HUES48 (cell line): Measurements from ENCODE around the gene SCCPDH.

Experiments used
- H3K27ac ChIP-seq: one replicate; pipeline ENCODE4 v1.7.0; 2013; ENCODE audit warnings: low read depth, low read length, inconsistent platforms
- H3K27me3 ChIP-seq: 2 replicates; pipeline ENCODE4 v1.6.1; 2013; ENCODE audit warnings: mild to moderate bottlenecking, low read length; ENCODE audit not compliant: control insufficient read depth, insufficient read depth
- H3K36me3 ChIP-seq: 2 replicates; pipeline ENCODE4 v1.6.1; 2013; ENCODE audit warnings: low read length; ENCODE audit not compliant: control insufficient read depth, insufficient read depth
- H3K4me1 ChIP-seq: 2 replicates; pipeline ENCODE4 v1.6.1; 2013; ENCODE audit warnings: mild to moderate bottlenecking, low read length; ENCODE audit not compliant: control insufficient read depth, insufficient read depth
- H3K4me3 ChIP-seq: 2 replicates; pipeline ENCODE4 v1.5.1; 2013; ENCODE audit warnings: mild to moderate bottlenecking, low read depth, low read length
- H3K9ac ChIP-seq: 2 replicates; pipeline ENCODE4 v1.6.1; 2013; ENCODE audit warnings: mild to moderate bottlenecking, low read depth, low read length, moderate library complexity
- H3K9me3 ChIP-seq: 2 replicates; pipeline ENCODE4 v1.6.1; 2013; ENCODE audit warnings: low read length; ENCODE audit not compliant: control insufficient read depth, insufficient read depth

SCCPDH gene

GRCh38 chr1:246750752-246751151, 26.5 kb downstream of the SCCPDH start:
- Histone ChIP-seq H3K36me3 (no peaks in the 10 kb centered on the region), H3K9ac (no peak overlapping the region), H3K9me3 (no peaks in the 10 kb centered on the region), H3K27me3 (no peaks in the 10 kb centered on the region), H3K4me1 (no peaks in the 10 kb centered on the region), H3K27ac (no peak overlapping the region), H3K4me3 (no peak overlapping the region)

- no peaks in the 10 kb centered on the region for H3K27me3 ChIP-seq
- H3K4me3 ChIP-seq = no peak overlapping the region
- no peaks in the 10 kb centered on the region for H3K4me1 ChIP-seq
- H3K9me3 ChIP-seq = no peaks in the 10 kb centered on the region
- H3K27ac ChIP-seq = no peak overlapping the region
- H3K9ac ChIP-seq = no peak overlapping the region
- no peaks in the 10 kb centered on the region for H3K36me3 ChIP-seq
Observed at GRCh38 chr1:246753670-246754535, 29.7 kb downstream of the SCCPDH start.

GRCh38 chr1:246755419-246755818, 31.2 kb downstream of the SCCPDH start:
- Histone ChIP-seq H3K36me3 (peaks cover 8% of the 10 kb centered on the region), H3K9ac (no peak overlapping the region), H3K27ac (no peak overlapping the region), H3K4me3 (no peak overlapping the region), H3K27me3 (no peaks in the 10 kb centered on the region), H3K9me3 (no peaks in the 10 kb centered on the region), H3K4me1 (no peaks in the 10 kb centered on the region)

- Histone ChIP-seq H3K27ac (no peak overlapping the region), H3K4me1 (no peaks in the 10 kb centered on the region), H3K36me3 (peaks cover 27% of the 10 kb centered on the region)
Observed at GRCh38 chr1:246760422-246761347, 36.5 kb downstream of the SCCPDH start.

GRCh38 chr1:246761396-246761795, 37.2 kb downstream of the SCCPDH start:
- Histone ChIP-seq H3K36me3 (peaks cover 30% of the 10 kb centered on the region), H3K9ac (no peak overlapping the region), H3K27me3 (no peaks in the 10 kb centered on the region), H3K4me1 (no peaks in the 10 kb centered on the region), H3K27ac (no peak overlapping the region), H3K4me3 (no peak overlapping the region), H3K9me3 (no peaks in the 10 kb centered on the region)

More at GRCh38 chr1:246760422-246761347, 36.5 kb downstream of the SCCPDH start:
- no peaks in the 10 kb centered on the region for H3K27me3 ChIP-seq
- H3K4me3 ChIP-seq = no peak overlapping the region
- no peaks in the 10 kb centered on the region for H3K9me3 ChIP-seq
- no peak overlapping the region for H3K9ac ChIP-seq

- H3K27me3 ChIP-seq = no peaks in the 10 kb centered on the region
- H3K36me3 ChIP-seq = peaks cover 28% of the 10 kb centered on the region
- H3K4me3 ChIP-seq = no peak overlapping the region
- no peaks in the 10 kb centered on the region for H3K9me3 ChIP-seq
- H3K27ac ChIP-seq = no peak overlapping the region
- peaks cover 5% of the 10 kb centered on the region; the same call in 1 of the 2 replicates for H3K4me1 ChIP-seq
- no peak overlapping the region for H3K9ac ChIP-seq
Observed at GRCh38 chr1:246765521-246765920, 41.3 kb downstream of the SCCPDH start.

- H3K9me3 ChIP-seq = no peaks in the 10 kb centered on the region
- H3K9ac ChIP-seq = no peak overlapping the region
- H3K4me1 ChIP-seq = peaks cover 5% of the 10 kb centered on the region; the same call in 1 of the 2 replicates
- no peak overlapping the region for H3K4me3 ChIP-seq
- H3K27ac ChIP-seq = no peak overlapping the region
- H3K36me3 ChIP-seq = peaks cover 18% of the 10 kb centered on the region
- no peaks in the 10 kb centered on the region for H3K27me3 ChIP-seq
Observed at GRCh38 chr1:246768403-246769020, 44.3 kb downstream of the SCCPDH start.

GRCh38 chr1:246769306-246769705, 45.1 kb downstream of the SCCPDH start:
- Histone ChIP-seq H3K27ac (no peak overlapping the region), H3K4me1 (peaks cover 5% of the 10 kb centered on the region; the same call in 1 of the 2 replicates), H3K9ac (no peak overlapping the region), H3K27me3 (no peaks in the 10 kb centered on the region), H3K4me3 (no peak overlapping the region), H3K9me3 (no peaks in the 10 kb centered on the region), H3K36me3 (peaks cover 14% of the 10 kb centered on the region)

- Histone ChIP-seq H3K4me1 (peaks cover 5% of the 10 kb centered on the region; the same call in 1 of the 2 replicates), H3K9ac (no peak overlapping the region), H3K27me3 (no peaks in the 10 kb centered on the region), H3K9me3 (no peaks in the 10 kb centered on the region), H3K27ac (no peak overlapping the region), H3K4me3 (no peak overlapping the region), H3K36me3 (peaks cover 11% of the 10 kb centered on the region)
Observed at GRCh38 chr1:246771366-246771765, 47.2 kb downstream of the SCCPDH start.

GRCh38 chr1:246772686-246773085, 48.5 kb downstream of the SCCPDH start:
- Histone ChIP-seq H3K27ac (no peak overlapping the region), H3K4me3 (no peak overlapping the region), H3K27me3 (no peaks in the 10 kb centered on the region), H3K9me3 (no peaks in the 10 kb centered on the region), H3K36me3 (peaks cover 11% of the 10 kb centered on the region), H3K4me1 (peaks cover 5% of the 10 kb centered on the region; the same call in 1 of the 2 replicates), H3K9ac (no peak overlapping the region)
